Activated CD8-positive, alpha-beta memory T cell treated with anti-CD3 and anti-CD28 coated beads, Interleukin-2, amount 50 U/mL, for 24 hours (primary cell): ENCODE data around the gene FOXI1.

Source experiments
- DNase-seq: peaks from one replicate; pipeline ENCODE4 v3.0.0-alpha.2; 2020; ENCODE audit errors: extremely low read depth

The FOXI1 gene

DNA sequence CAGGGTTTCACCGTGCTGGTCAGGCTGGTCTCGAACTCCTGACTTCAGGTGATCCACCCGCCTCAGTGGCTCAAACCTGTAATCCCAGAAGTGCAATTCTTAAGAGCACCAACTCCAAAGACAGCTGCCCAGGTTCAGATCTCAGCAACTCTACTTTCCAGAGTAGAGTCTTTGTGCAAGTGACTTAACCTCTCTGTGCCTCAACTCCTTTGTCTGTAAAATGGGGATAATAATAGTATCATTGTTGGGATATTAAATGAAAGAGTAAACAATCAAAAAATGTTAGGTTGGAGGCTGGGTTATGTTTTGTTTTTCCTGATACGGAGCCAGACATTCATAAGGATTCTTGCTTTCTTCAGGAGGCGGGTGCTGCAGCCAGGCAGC, 45.0 kb downstream of the FOXI1 start:
- no peak for DNase-seq

DNA sequence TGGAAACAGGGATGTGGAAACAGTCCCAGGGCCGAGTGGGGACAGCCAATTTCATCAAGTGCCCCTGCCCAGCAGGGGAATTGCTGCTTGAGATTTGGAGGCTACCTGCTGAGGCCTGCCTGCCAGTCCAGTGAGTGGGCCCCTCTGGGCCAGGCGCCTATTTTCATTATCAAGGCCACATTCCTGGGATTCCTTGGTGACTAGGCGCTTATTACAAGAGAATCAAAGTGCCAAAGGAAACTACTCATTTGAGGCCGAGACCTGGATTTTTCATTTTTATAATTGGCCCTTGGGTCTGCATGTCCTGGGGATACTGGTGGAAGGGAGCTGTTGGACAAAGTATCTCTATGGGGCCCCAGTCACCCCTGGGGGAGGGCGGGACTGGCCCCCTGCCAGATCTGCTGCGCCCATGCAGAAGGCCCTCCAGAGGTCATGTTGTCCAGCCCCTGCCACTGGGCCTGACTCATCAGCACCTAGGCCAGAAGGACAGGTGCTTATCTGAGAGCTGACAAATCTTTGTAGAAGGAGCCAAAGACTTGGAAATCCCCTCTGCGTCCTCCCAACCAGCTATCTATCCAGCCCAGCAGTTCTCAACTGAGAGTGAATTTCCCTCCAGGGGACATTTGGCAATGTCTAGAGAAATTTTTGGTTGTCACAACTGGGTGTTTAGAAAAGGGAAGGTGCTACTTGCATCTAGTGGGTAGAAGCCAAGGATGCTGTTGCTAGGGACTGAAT, 45.6 kb downstream of the FOXI1 start:
- DNase-seq, result no peak

DNA sequence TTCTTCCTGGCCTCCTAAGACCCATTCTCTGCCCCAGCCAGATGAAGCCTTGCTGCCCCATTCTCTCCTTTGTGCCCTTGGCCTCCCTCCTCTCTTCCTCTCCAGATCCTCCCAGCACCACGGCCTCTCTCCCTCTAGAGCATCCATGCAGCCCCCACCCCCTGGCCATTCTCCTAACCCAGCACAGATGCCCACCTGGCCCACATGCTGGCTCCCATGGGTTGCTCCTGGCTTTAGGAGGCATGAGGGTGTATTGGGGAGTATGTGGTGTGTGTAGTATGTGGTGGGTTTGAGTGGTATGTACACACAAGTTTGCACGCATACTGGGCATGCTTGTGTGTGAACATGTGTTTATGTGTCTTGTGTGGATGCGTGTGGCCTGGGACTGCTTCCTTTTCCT, 47.1 kb downstream of the FOXI1 start:
- no peak for DNase-seq

DNA sequence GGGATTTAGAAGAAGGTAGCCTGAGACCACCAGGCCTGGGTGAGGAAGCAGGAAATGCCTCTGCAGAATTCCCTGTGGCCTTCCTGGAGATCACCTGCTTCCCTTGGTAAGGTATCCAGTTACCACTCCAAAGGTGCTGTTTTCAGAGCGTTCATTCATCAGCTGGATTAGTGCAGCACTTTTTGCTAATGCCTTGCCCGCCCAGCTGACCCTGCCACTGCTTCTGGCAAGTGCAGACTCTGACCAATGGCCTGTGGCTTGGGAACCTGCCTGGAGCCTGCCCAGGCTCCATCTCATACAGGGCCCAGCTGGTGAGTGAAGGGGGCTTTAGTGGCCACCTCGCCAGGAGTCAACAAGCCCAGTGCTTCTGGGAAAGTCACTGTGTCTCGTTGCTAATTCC, 48.6 kb downstream of the FOXI1 start:
- DNase-seq, result no peak

DNA sequence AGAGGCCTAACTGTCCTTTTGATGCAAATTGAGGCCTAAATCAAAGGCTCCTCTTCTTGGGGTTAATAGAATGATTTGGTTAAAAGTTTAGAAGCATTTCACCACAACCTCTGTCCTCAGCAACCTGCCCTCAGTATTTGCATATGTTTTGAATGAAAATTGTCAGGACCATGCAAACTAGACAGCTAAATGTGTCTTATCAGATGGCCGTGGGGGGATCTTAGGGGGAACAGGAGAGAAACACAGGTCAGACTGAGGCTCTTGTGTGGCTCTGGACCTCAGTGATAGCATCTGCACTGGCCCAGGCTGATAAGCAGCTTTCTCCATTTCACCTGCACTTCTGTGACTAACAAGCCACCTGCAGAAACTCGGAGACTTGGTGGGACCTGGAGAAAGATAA, 49.0 kb downstream of the FOXI1 start:
- DNase-seq, result no peak

DNA sequence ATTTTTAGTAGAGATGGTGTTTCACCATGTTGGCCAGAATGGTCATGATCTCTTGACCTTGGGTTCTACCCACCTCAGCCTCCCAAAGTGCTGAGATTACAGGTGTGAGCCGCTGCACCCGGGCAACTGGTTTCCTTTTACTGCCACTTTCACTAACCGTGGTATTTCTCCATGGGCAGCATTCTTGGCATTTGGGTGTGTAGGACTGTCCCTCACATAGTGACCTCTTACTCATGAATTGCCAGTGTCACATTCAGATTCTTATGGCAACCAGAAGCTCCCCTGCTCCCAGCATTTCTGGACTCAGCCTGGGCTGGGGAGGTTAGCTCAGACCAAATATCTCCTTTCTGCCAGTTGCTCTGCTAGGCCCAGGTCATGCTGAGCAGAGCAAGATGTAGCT, 50.1 kb downstream of the FOXI1 start:
- no peak for DNase-seq

DNA sequence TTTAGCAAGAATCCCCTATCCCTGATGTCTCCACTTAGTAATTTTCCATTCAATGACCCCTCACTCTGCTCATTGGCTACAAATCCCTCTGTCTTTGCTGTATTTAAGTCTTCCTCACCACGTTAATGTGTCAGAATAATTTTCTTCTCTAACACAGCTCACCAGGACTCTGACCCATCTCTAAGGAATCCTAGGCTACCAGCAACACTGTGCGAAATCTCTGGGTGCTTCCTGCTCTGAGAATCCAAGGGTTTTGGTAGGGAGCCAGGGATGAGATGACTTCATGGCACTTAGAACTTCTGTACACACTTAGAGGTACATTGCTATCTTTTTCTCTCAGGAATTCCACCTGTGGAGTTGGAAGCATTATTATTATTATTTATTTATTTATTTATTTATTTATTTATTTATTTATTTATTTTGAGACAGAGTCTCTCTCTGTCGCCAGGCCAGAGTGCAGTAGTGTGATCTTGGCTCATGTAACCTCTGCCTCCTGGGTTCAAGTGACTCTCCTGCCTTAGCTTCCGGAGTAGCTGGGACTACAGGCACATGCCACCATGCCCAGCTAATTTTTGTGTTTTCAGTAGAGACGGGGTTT, 53.5 kb downstream of the FOXI1 start:
- DNase-seq, result no peak
